Stimulated activated CD8-positive, alpha-beta memory T cell treated with anti-CD3 and anti-CD28 coated beads, Interleukin-12 subunit alpha, Interleukin-12 subunit beta, amount 100 ng/mL, for 24 hours (primary cell): ENCODE results near the gene SPANXN1.
"Not testable (repeated sequence)": the region's sequence is repeated elsewhere in the genome, so short reads cannot be mapped to it uniquely, and the experiment has no call there.

Source experiments
- DNase-seq: peaks from one replicate; pipeline ENCODE4 v3.0.0-alpha.2; 2020; ENCODE audit errors: extremely low read depth

SPANXN1 gene

GRCh38 chrX:145247203-145247602 is at the start of gene SPANXN1:
Gene SPANXN1, plus strand, starts transcription at chrX:145247503. Its CDS starts 84 bp downstream, at chrX:145247587.
- DNase-seq: not testable (repeated sequence)

- no peak for DNase-seq
Measured at GRCh38 chrX:145199078-145199477, 48.2 kb upstream of the SPANXN1 start.

GRCh38 chrX:145213504-145213903 is 33.8 kb upstream of the SPANXN1 start:
- DNase-seq: no peak

- no peak for DNase-seq
Measured at GRCh38 chrX:145292218-145292617, 44.9 kb downstream of the SPANXN1 start.
